ENCODE results near the gene MCM3. TPM values are rescaled to one million over a fixed set of nuclear protein-coding genes. Genes with fewer than 3 reads are reported as not detected.

The MCM3 gene
- total RNA-seq, 1 experiment from 2014 or later = 191 TPM

DNA sequence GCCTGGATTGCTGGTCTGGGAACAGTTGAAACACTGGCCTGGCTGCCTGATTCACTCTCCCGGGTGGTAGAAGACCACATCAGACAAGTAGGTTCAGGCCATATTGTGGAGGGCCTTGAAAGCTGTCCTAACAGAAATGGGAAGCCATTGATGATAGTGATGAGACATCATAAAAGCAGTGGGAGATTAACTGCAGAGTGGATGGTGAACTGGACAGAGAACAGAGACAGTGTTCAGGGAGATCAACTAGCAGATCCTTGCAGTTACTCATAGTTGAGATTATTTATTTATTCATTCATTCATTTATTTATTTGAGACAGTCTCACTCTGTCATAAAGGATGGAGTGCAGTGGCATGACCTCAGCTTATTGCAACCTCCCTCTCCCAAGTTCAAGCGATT is 30.2 kb upstream of the MCM3 start (continued):
- TF ChIP-seq, protein P1, sequence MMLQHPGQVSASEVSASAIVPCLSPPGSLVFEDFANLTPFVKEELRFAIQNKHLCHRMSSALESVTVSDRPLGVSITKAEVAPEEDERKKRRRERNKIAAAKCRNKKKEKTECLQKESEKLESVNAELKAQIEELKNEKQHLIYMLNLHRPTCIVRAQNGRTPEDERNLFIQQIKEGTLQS (IDR thresholded peaks at IDR 0.05) = no peak
- TF ChIP-seq, protein P2, sequence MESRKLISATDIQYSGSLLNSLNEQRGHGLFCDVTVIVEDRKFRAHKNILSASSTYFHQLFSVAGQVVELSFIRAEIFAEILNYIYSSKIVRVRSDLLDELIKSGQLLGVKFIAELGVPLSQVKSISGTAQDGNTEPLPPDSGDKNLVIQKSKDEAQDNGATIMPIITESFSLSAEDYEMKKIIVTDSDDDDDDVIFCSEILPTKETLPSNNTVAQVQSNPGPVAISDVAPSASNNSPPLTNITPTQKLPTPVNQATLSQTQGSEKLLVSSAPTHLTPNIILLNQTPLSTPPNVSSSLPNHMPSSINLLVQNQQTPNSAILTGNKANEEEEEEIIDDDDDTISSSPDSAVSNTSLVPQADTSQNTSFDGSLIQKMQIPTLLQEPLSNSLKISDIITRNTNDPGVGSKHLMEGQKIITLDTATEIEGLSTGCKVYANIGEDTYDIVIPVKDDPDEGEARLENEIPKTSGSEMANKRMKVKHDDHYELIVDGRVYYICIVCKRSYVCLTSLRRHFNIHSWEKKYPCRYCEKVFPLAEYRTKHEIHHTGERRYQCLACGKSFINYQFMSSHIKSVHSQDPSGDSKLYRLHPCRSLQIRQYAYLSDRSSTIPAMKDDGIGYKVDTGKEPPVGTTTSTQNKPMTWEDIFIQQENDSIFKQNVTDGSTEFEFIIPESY (IDR thresholded peaks at IDR 0.05; ENCODE audit: extremely low read depth, insufficient replicate concordance, low read length) = no peak
- TF ChIP-seq SP1 (IDR thresholded peaks at IDR 0.05; ENCODE audit: low read depth) = no peak
- TF ChIP-seq EZH2phosphoT487 (IDR thresholded peaks at IDR 0.05; ENCODE audit: borderline replicate concordance) = no peak
- TF ChIP-seq POLR2A (IDR thresholded peaks at IDR 0.05; ENCODE audit: borderline replicate concordance, extremely low read depth, insufficient read depth, insufficient read length) = no peak
- TF ChIP-seq ZNF274 (IDR thresholded peaks at IDR 0.05; ENCODE audit: low read depth, low read length) = no peak

DNA sequence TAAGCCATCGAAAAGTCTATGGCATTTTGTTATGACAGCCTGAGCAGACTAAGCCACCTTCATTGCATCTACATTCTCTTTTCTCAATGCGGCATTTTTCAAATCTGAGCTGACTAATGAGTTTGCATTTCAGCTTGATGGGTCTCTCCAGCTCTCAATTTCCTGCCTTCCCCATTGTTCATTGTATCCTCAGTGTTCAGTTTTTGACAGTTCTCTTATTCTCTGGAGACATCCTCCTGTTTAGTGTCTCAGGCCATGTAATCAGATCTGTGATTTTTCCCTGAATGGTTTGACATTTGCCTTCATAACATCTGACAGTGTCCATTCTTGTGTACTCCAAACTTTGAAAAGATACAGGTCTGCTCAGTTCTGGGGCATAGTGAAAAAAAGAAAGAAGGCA is 27.9 kb upstream of the MCM3 start:
- ChIA-PET RAD21 (ENCODE audit: low non-redundant PET in 1 of 2, low total read pairs in 2 of 2, uncharacterized antibody in 2 of 2, unreplicated experiment in 2 of 2) (no interaction called here), POLR2A (no interaction called here), CTCF (no interaction called here)
- ATAC-seq (no peak), DNase-seq (ENCODE audit: low read depth, low spot score) (no peak)
- Histone ChIP-seq H3K4me2 (ENCODE audit: low read length) (no peak overlapping the region), H4K20me1 (ENCODE audit: insufficient read depth) (no peaks in the 10 kb centered on the region), H3K9ac (ENCODE audit: low read length) (no peak overlapping the region), H3K4me1 (ENCODE audit: control insufficient read depth in 1 of 2, insufficient read depth in 2 of 2, low read length in 2 of 2) (no peaks in the 10 kb centered on the region), H3K9me3 (ENCODE audit: control insufficient read depth in 1 of 2, insufficient read depth in 1 of 2, low read depth in 1 of 2, low read length in 2 of 2) (no peaks in the 10 kb centered on the region), H3K27ac (ENCODE audit: low read depth, low read length) (no peak overlapping the region), H3K9me2 (ENCODE audit: insufficient read depth) (no peaks in the 10 kb centered on the region), H3K79me2 (ENCODE audit: insufficient read depth, low read length) (no peaks in the 10 kb centered on the region), H3K4me3 (replicated peaks in 1 of 2; ENCODE audit: low read depth in 1 of 2, low read length in 2 of 2) (no peak overlapping the region), H2AFZ (ENCODE audit: low read depth, low read length, poor library complexity, severe bottlenecking) (no peak overlapping the region), H3K27me3 (ENCODE audit: insufficient read depth, low read length) (no peaks in the 10 kb centered on the region), H3K36me3 (ENCODE audit: control insufficient read depth in 1 of 2, insufficient read depth in 2 of 2, low read length in 2 of 2) (no peaks in the 10 kb centered on the region)
- TF ChIP-seq SIN3A (IDR thresholded peaks at IDR 0.05; ENCODE audit: low read depth) (no peak), EZH2phosphoT487 (IDR thresholded peaks at IDR 0.05; ENCODE audit: borderline replicate concordance) (no peak), SP1 (IDR thresholded peaks at IDR 0.05; ENCODE audit: low read depth) (no peak), SRF (IDR thresholded peaks at IDR 0.05; ENCODE audit: low read depth) (no peak), CBX3 (IDR thresholded peaks at IDR 0.05; ENCODE audit: low read depth) (no peak), ZNF274 (IDR thresholded peaks at IDR 0.05; ENCODE audit: low read depth, low read length) (no peak), RAD21 (IDR thresholded peaks at IDR 0.05; ENCODE audit: low read depth) (no peak)
- no TSS peak for BruUV-seq (replicated peaks)
- intact Hi-C loops (cut with micrococcal nuclease) = no loop called here
